Coronary artery (tissue), 2 donors: ENCODE data around the gene KLRC4.
A peak's percentile ranks its signal among the peaks of the same experiment; 100 is the strongest.
"Not testable (repeated sequence)": the region's sequence is repeated elsewhere in the genome, so short reads cannot be mapped to it uniquely, and the experiment has no call there.

Source experiments
- DNase-seq: peaks from one replicate; pipeline ENCODE4 v3.0.0-alpha.2; 2017; ENCODE audit warnings: low spot score
- H3K27ac ChIP-seq, 2 donors: fragments of 200-600 bp; sonication (generic); one replicate each; pipeline ENCODE4 v1.5.1; 2016 to 2019
- H3K4me3 ChIP-seq: fragments of 200-600 bp; sonication (generic); 2 replicates; pipeline ENCODE4 v1.5.1; 2016; ENCODE audit warnings: mild to moderate bottlenecking, moderate library complexity
- TF ChIP-seq, protein P1 (sequence below): fragments of 200-600 bp; sonication (generic); IDR thresholded peaks from one replicate; pipeline ENCODE4 v1.5.1; 2019; ENCODE audit warnings: antibody characterized with exemption

Gene KLRC4

DNA sequence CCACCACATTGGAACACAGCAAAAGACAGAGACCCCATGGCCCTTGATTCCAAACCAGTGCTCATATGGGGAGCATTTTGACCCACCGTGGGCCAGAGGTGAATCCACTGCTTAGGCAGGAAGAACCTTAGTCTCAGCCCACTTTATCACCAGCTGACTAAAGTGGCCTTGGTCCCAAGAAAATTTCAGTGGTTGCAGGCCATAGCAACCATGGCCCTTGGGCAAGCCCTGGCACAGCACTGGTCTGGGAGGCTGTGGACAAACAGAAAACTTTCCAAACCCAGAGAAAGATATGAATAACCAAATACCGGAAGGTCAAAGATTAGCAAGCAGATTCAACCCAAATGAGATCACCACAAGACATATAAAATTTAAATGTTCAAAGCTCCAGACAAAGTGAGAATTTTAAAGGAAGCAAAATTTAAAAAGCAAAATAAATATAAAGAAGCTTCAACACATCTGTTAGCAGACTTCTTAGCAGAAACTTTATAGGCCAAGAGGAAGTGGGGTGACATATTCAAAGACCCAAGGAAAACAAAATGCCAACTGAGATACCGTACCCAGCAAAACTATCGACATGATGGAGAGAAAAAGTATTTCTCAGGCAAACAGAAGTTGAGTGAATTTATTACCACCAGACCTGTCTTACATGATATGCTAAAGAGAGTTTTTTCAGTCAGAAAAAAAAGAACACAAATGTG, 27.5 kb downstream of the KLRC4 start:
- DNase-seq: no peak
- Histone ChIP-seq H3K4me3 (no peak overlapping the region), H3K27ac (no peak overlapping the region)
- TF ChIP-seq, protein P1, sequence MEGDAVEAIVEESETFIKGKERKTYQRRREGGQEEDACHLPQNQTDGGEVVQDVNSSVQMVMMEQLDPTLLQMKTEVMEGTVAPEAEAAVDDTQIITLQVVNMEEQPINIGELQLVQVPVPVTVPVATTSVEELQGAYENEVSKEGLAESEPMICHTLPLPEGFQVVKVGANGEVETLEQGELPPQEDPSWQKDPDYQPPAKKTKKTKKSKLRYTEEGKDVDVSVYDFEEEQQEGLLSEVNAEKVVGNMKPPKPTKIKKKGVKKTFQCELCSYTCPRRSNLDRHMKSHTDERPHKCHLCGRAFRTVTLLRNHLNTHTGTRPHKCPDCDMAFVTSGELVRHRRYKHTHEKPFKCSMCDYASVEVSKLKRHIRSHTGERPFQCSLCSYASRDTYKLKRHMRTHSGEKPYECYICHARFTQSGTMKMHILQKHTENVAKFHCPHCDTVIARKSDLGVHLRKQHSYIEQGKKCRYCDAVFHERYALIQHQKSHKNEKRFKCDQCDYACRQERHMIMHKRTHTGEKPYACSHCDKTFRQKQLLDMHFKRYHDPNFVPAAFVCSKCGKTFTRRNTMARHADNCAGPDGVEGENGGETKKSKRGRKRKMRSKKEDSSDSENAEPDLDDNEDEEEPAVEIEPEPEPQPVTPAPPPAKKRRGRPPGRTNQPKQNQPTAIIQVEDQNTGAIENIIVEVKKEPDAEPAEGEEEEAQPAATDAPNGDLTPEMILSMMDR: no peak

DNA sequence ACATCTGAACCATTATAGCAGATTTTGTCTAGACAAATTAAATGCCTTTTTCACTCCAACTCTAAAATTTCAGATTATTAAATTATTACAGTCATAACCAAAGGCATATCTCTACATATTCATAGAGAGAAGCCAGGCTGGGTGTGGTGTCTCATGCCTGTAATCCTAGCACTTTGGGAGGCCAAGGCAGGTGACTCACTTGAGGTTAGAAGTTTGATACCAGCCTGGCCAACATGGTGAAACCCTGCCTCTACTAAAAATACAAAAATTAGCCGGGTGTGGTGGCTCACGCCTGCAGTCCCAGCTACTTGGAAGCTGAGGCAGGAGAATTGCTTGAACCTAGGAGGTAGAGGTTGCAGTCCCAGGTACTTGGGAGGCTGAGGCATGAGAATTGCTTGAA, 30.8 kb downstream of the KLRC4 start:
- H3K27ac ChIP-seq, H3K4me3 ChIP-seq, DNase-seq: not testable (repeated sequence)

DNA sequence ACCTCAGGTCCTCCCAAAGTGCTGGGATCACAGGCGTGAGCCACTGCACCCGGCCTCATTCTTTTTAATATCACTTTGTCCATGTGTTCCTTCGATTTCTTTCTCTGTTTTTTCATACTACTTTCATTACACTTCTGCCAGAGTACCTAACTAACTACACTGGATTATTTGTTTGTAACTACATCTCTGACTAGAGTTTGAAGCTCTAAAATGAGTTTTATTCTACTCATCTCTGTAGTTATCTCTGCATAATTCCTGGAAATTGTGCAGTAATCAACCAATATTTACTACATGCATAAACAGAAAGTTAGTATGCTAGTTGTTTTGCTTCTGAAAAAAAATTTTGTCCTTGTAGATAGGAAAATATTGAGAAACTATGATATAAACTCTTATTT, 34.9 kb downstream of the KLRC4 start:
- Histone ChIP-seq H3K27ac (no peak overlapping the region), H3K4me3 (no peak overlapping the region)
- no peak for DNase-seq
- TF ChIP-seq, protein P1: no peak

DNA sequence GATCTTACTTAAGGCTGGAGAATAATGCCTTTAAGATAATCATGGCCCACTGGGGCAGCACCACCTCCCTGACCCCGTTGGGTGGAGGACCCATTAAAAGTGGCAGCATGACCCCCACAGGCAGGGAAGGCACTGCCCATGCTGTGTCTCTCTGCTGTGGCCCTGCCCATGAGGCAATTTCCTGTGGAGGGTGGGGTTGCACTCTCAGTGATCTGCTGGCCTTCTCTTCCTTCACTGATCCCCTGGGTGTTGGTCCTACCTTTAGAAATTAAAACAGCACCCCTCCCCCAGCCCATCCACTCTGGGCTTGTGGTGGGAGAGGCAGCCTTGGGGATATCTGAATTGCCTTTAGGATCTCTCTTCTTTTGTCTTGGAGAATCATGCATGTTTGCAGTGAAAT, 37.0 kb downstream of the KLRC4 start:
- peak overlapping the region in 1 of 2 donors; percentile 38 for H3K27ac ChIP-seq
- TF ChIP-seq, protein P1: no peak
- no peak for DNase-seq
- H3K4me3 ChIP-seq: no peak overlapping the region

DNA sequence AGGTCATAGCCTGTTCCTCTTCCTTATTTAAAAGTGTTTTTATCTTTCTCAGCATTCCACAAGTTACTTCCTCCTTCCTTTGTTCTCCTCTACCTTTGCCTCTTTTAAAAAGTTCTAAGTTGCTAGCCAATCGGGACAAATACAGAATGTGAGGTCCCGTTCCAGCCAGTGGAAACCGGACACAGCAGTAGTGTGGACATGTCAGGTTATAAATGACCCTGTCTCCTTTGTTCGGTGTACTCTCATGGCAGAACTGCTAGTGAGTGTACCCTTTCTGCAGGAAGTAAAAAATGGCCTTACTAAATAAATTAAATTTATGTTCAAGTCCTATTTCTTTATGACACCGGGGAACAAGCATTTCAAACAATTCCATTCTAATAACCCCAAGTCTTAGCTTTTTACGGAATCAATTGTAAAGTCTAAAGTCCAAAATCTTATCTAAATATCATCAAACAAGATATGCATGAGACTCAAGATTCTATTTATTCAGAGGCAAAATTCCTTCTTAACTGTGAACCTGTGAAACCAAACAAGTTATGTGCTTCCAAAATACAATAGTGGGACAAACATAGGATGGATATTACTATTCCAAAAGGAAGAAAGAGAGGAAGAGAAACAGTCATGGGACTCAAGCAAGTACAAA, 37.5 kb downstream of the KLRC4 start:
- H3K27ac ChIP-seq: peak overlapping the region in 1 of 2 donors; percentile 38
- DNase-seq, H3K4me3 ChIP-seq: not testable (repeated sequence)

DNA sequence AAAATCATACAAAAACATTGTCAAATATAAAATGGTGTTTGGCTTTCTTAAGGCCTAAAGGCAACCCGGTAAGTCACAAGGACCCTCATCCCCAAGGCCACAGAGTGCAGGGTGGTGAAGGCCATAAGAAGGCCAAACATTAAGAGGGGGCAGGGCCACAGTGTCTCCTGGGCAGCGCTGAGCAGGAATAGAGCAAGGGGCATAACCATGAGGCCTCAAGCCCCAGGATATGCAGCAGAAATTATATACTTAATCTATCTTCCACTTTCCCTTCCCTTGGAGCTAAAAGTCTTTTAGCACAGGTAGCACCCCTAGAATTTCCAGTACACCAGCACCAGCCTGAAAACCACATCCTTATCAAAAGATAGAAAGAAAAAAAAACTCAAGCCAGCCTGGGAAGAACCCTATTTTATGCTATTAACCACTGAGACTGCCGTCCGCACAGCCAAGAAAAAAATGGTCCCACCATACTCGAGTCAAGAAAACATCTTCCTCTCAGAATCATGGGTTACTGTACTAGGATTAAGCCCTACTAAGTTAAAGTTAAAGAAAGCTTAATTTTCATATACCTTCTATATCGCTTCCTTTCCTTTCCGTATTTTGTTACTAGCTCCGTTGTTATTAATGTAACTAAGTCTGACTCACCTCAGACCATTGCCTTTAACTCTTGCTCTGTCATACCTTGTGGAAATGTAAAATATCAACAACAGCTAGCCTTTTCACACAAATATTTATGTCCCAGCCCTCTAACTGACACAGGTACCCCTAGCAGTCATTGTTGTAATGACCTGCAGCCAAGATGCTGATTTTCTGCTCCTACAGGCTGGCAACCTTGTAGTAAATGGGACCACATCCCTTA, 39.8 kb downstream of the KLRC4 start:
- Histone ChIP-seq H3K4me3 (no peak overlapping the region), H3K27ac (no peak overlapping the region)
- DNase-seq: no peak
- TF ChIP-seq, protein P1: no peak

DNA sequence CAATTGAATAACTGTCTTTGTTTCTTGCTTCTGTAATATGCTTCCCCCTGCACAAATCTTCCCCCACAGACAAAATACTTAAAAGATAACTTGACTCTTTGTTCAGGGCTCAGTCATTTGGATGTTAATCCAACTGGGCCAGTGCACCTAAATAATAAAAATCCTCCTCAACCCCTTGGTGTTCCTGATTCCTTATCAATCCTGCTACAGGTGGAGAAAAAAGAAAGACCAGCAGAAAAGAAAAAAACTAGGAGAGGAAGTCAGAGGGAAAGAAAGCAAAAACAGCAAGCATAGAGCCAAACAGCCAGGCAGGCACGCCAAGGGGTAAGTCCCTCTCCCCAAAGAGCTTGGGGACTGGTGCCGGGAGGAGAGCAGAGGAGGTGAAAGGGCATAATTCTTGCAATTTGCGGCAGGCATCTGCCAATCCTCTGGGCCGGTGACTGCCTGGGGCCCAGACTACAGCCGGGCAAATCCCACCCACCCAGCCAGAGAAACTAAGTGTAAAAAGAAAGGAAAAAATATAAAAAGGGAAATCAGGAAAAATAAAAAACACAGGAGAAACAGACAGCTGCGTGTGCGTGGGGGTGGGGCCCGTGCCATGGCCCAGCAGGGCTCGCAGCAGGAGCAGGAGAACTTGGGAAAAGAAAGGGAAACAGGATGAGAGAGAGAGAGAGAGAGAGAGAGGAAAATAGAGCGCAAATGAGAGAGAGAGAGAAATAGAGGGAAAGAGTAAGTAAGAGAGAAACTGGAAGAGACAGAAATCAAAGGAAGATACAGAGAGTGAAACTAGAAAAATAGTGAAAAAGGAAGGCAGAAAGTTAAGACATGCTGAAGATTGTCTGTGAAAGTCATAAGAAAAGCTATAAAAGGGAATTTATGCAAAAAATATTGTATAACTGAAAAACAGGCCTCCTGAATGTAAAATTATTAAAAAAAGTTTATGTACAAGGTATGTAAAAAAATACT, 41.1 kb downstream of the KLRC4 start:
- DNase-seq: no peak
- Histone ChIP-seq H3K4me3 (peak overlapping the region; percentile 42), H3K27ac (peak overlapping the region; percentile 64 to 68)
- TF ChIP-seq, protein P1: no peak

DNA sequence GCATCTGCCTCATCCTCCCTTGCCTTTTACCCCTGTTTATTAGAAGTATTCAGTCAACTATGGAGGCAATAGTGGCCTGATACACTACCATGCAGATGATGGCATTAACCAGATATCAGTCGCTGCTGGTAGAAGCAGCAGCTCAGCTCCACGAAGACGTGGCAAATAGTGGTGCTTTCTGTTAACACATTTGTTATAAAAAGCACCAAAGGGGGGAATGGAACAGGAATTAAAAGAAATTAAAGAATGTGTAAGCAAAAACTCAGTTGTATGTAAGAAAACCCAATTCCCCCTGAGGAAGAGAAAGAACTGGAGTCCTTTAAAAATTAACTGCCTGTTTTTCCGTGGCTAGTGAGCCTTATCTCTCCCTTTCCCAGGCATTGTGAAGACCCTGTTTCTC, 41.8 kb downstream of the KLRC4 start:
- H3K4me3 ChIP-seq, DNase-seq: not testable (repeated sequence)
- H3K27ac ChIP-seq: peak overlapping the region; percentile 41 to 47
